Mesenchymal stem cell (in vitro differentiated cells and primary cell): ENCODE results near the gene ADA.

Experiments used
- DNase-seq: peaks from one replicate; pipeline ENCODE4 v3.0.0-alpha.2; 2013
- H2AFZ ChIP-seq: one replicate; pipeline ENCODE4 v1.6.1; 2013; ENCODE audit warnings: low read depth, mild to moderate bottlenecking, control low read depth, inconsistent platforms, low read length, moderate library complexity
- H2AK5ac ChIP-seq: 2 replicates; pipeline ENCODE4 v1.6.1; 2013; ENCODE audit warnings: low read length, moderate library complexity, mild to moderate bottlenecking, inconsistent platforms; ENCODE audit not compliant: severe bottlenecking
- H2BK120ac ChIP-seq: one replicate; pipeline ENCODE4 v1.6.1; 2013; ENCODE audit warnings: low read depth, mild to moderate bottlenecking, inconsistent platforms, low read length, moderate library complexity
- H2BK12ac ChIP-seq, 2 experiments: one replicate each; pipeline ENCODE4 v1.6.1; 2013; ENCODE audit warnings: inconsistent platforms in 2 of 2, low read length in 2 of 2, mild to moderate bottlenecking in 2 of 2, moderate library complexity in 2 of 2, control low read depth in 1 of 2
- H2BK15ac ChIP-seq: one replicate; pipeline ENCODE4 v1.6.1; 2013; ENCODE audit warnings: mild to moderate bottlenecking, low read depth, inconsistent platforms; ENCODE audit not compliant: poor library complexity, severe bottlenecking
- H2BK5ac ChIP-seq: 2 replicates; pipeline ENCODE4 v1.6.1; 2013; ENCODE audit warnings: low read depth, mild to moderate bottlenecking, low read length, control low read depth, inconsistent platforms; ENCODE audit not compliant: poor library complexity, severe bottlenecking
- H3K14ac ChIP-seq, 2 experiments: one replicate each; pipeline ENCODE4 v1.6.1; 2013; ENCODE audit warnings: inconsistent platforms in 2 of 2, low read length in 2 of 2, control low read depth in 1 of 2, mild to moderate bottlenecking in 1 of 2, moderate library complexity in 1 of 2
- H3K18ac ChIP-seq, 2 experiments: one replicate each; pipeline ENCODE4 v1.6.1; 2013; ENCODE audit warnings: inconsistent platforms in 2 of 2, low read length in 2 of 2, control low read depth in 1 of 2, low read depth in 1 of 2, mild to moderate bottlenecking in 1 of 2
- H3K23ac ChIP-seq, 2 experiments: one replicate each; pipeline ENCODE4 v1.6.1; 2013; ENCODE audit warnings: inconsistent platforms in 2 of 2, low read length in 2 of 2, mild to moderate bottlenecking in 2 of 2, moderate library complexity in 2 of 2, control low read depth in 1 of 2
- H3K27ac ChIP-seq: 2 replicates; pipeline ENCODE4 v1.5.1; 2013; ENCODE audit warnings: mild to moderate bottlenecking, moderate library complexity, low read length, control low read depth, inconsistent platforms; ENCODE audit not compliant: poor library complexity, severe bottlenecking
- H3K27me3 ChIP-seq, 2 experiments: 2 replicates each; pipeline versions ENCODE4 v1.6.1 to v1.7.0; 2013; ENCODE audit warnings: low read length in 2 of 2, mild to moderate bottlenecking in 2 of 2, moderate library complexity in 2 of 2, control low read depth in 1 of 2, inconsistent platforms in 1 of 2; ENCODE audit not compliant: control insufficient read depth in 1 of 2, insufficient read depth in 1 of 2
- H3K36me3 ChIP-seq, 2 experiments: 2 replicates each; pipeline versions ENCODE4 v1.6.1 to v1.7.0; 2013; ENCODE audit warnings: low read length in 2 of 2, control low read depth in 1 of 2, inconsistent platforms in 1 of 2, low read depth in 1 of 2, mild to moderate bottlenecking in 1 of 2; ENCODE audit not compliant: insufficient read depth in 2 of 2, control insufficient read depth in 1 of 2
- H3K4ac ChIP-seq, 2 experiments: one replicate each; pipeline ENCODE4 v1.6.1; 2013; ENCODE audit warnings: inconsistent platforms in 2 of 2, low read length in 2 of 2, mild to moderate bottlenecking in 2 of 2, moderate library complexity in 2 of 2, control low read depth in 1 of 2, low read depth in 1 of 2
- H3K4me1 ChIP-seq: 2 replicates; pipeline ENCODE4 v1.6.1; 2013; ENCODE audit warnings: low read depth, low read length, control low read depth; ENCODE audit not compliant: control insufficient read depth, insufficient read depth
- H3K4me2 ChIP-seq: 2 replicates; pipeline ENCODE4 v1.6.1; 2013; ENCODE audit warnings: low read length, mild to moderate bottlenecking, inconsistent platforms; ENCODE audit not compliant: poor library complexity, severe bottlenecking
- H3K4me3 ChIP-seq, 2 experiments: 2 replicates each; pipeline versions ENCODE4 v1.5.1 to v1.7.0; 2013; ENCODE audit warnings: low read length in 2 of 2, mild to moderate bottlenecking in 2 of 2, control low read depth in 1 of 2, low read depth in 1 of 2; ENCODE audit not compliant: insufficient read depth in 1 of 2
- H3K79me1 ChIP-seq: replicated peaks from 2 replicates; pipeline ENCODE4 v1.6.1; 2013; ENCODE audit warnings: mild to moderate bottlenecking, control low read depth, low read length, inconsistent platforms; ENCODE audit not compliant: poor library complexity, severe bottlenecking
- H3K9ac ChIP-seq: 2 replicates; pipeline ENCODE4 v1.7.0; 2013; ENCODE audit warnings: mild to moderate bottlenecking, low read length, moderate library complexity
- H3K9me3 ChIP-seq: 2 replicates; pipeline ENCODE4 v1.7.0; 2013; ENCODE audit warnings: mild to moderate bottlenecking, low read length; ENCODE audit not compliant: control insufficient read depth
- H4K8ac ChIP-seq: one replicate; pipeline ENCODE4 v1.6.1; 2013; ENCODE audit warnings: inconsistent platforms, mild to moderate bottlenecking, low read length, moderate library complexity
- H4K91ac ChIP-seq: one replicate; pipeline ENCODE4 v1.6.1; 2013; ENCODE audit warnings: mild to moderate bottlenecking, low read length, inconsistent platforms
- WGBS: methylation state at CpG from one replicate; pipeline ENCODE4 v1.1.7; 2013; ENCODE audit warnings: mixed read lengths; 5-methylcytosine and 5-hydroxymethylcytosine counted together

ADA gene

DNA sequence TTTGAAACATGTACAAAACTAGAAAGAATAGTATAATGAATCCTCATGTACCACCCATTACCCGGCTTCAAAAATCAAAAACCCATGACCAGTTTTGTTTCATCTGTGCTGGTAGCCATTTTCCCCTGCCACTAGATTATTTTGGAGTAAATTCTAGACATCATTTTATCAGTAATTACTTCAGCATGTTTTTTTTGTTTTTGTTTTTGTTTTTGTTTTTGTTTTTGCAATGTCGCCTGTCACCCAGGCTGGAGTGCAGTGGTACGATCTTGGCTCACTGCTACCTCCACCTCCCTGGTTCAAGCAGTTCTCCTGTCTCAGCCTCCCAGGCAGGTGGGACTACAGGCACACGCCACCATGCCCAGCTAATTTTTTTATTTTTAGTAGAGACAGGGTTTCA lies 77.1 kb downstream of the ADA start:
- Histone ChIP-seq H3K36me3 (no peaks in the 10 kb centered on the region), H3K4me1 (peaks cover 8% of the 10 kb centered on the region), H3K4me2 (no peak overlapping the region), H4K91ac (no peak overlapping the region), H2BK120ac (no peak overlapping the region), H4K8ac (no peak overlapping the region), H2BK5ac (no peak overlapping the region), H3K9ac (peak overlapping the region; percentile 92), H3K79me1 (peaks cover 11% of the 10 kb centered on the region), H3K9me3 (no peaks in the 10 kb centered on the region), H3K4ac (no peak overlapping the region), H2AFZ (no peak overlapping the region), H2BK12ac (no peak overlapping the region), H3K23ac (no peak overlapping the region), H3K14ac (no peak overlapping the region), H3K27me3 (no peaks in the 10 kb centered on the region), H2BK15ac (no peak overlapping the region), H2AK5ac (no peak overlapping the region), H3K18ac (no peak overlapping the region), H3K27ac (no peak overlapping the region), H3K4me3 (no peak overlapping the region)
- WGBS = 98% methylated on average over 3 of the region's 4 CpGs
- no peak for DNase-seq

DNA sequence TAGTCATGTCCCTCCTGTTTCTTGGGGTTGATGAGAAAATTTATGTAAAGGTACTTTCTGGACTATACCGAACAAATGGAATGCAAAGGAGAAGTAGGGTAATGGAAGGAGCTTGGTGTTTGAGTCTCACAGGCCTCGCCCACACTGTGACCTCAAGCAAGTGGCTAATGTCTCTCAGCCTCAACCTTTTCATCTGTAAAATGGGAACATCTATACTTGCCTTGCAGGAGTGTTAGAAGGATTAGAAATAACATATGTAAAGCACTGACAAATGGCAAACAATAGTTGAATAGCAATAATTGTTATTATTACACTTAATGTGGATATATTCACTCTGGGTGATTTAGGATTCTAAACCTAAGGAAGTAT lies 78.0 kb downstream of the ADA start:
- Histone ChIP-seq H3K9ac (peak overlapping the region; percentile 92), H3K18ac (peak overlapping the region in 1 of 2 experiments; percentile 81), H3K23ac (no peak overlapping the region), H2BK12ac (peak overlapping the region in 1 of 2 experiments; percentile 98), H2AK5ac (no peak overlapping the region), H2BK15ac (no peak overlapping the region), H2BK120ac (no peak overlapping the region), H3K14ac (no peak overlapping the region), H3K79me1 (peaks cover 11% of the 10 kb centered on the region), H2BK5ac (no peak overlapping the region), H3K9me3 (no peaks in the 10 kb centered on the region), H4K8ac (no peak overlapping the region), H2AFZ (no peak overlapping the region), H3K4me1 (peaks cover 8% of the 10 kb centered on the region), H3K27ac (peak overlapping the region; percentile 9), H3K36me3 (no peaks in the 10 kb centered on the region), H3K4ac (no peak overlapping the region), H3K4me2 (no peak overlapping the region), H4K91ac (no peak overlapping the region), H3K27me3 (no peaks in the 10 kb centered on the region), H3K4me3 (peak overlapping the region in 1 of 2 experiments; percentile 46)
- no peak for DNase-seq
- 77% methylated on average over 2 of the region's 2 CpGs for WGBS

DNA sequence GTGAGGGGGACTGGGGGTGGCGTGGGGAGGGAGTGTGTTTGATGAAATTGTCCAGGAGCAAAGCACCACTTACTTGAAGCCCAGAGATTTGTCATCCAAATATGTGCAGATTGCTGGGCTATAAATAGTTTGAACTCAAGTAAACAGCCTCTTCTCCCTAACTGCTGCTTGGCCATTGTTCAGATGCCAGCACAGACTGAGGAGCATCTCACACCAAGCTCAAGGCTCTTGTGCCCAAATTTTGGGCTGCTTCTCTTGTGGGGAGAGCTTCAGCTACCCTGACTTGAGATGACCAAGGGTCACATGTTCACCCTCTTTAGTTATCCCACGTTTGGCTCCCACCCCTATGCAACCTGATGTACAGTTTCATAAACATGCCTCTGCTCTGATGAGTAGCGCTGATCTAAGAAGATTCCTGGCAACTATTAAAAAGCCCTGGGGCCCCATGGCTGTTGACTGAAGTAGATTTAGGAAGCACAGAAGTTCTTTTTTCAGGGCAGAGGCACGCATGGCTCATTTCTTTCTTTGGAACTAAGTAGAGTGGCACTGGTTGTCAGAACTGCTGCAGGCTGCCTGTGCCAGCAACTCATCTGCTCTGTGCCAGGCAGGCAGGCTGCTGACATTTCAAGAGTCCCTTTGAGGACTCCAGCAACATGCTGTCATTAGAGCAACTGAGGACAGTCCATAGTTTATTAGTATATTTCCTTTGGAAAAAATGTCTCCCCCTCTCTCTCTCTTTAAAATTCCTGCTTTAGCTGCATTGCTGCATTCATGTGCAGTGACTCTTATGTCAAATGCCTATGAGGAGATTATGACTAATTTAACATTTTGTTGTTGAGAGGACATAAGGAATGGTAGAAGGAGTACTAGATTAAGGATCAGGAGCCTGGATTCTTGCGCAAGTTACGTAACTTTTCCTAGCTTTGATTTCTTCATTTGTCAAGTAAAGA lies 78.7 kb downstream of the ADA start:
- Histone ChIP-seq H2AFZ (no peak overlapping the region), H3K79me1 (peaks cover 12% of the 10 kb centered on the region), H3K4me2 (peak overlapping the region; percentile 23), H2BK120ac (no peak overlapping the region), H3K4me1 (peaks cover 8% of the 10 kb centered on the region), H3K9me3 (no peaks in the 10 kb centered on the region), H3K9ac (peak overlapping the region; percentile 92), H3K27me3 (no peaks in the 10 kb centered on the region), H2BK15ac (no peak overlapping the region), H3K4ac (peak overlapping the region in 1 of 2 experiments; percentile 92), H3K18ac (peak overlapping the region; percentile 79 to 96), H3K23ac (no peak overlapping the region), H3K36me3 (no peaks in the 10 kb centered on the region), H4K8ac (peak overlapping the region; percentile 66), H3K4me3 (peak overlapping the region in 1 of 2 experiments; percentile 46), H2BK12ac (peak overlapping the region in 1 of 2 experiments; percentile 98), H2BK5ac (peak overlapping the region; percentile 15), H3K14ac (no peak overlapping the region), H2AK5ac (no peak overlapping the region), H3K27ac (peak overlapping the region; percentile 88), H4K91ac (no peak overlapping the region)
- DNase-seq = peak; percentile 91
- WGBS = 11% methylated on average over 6 of the region's 6 CpGs

DNA sequence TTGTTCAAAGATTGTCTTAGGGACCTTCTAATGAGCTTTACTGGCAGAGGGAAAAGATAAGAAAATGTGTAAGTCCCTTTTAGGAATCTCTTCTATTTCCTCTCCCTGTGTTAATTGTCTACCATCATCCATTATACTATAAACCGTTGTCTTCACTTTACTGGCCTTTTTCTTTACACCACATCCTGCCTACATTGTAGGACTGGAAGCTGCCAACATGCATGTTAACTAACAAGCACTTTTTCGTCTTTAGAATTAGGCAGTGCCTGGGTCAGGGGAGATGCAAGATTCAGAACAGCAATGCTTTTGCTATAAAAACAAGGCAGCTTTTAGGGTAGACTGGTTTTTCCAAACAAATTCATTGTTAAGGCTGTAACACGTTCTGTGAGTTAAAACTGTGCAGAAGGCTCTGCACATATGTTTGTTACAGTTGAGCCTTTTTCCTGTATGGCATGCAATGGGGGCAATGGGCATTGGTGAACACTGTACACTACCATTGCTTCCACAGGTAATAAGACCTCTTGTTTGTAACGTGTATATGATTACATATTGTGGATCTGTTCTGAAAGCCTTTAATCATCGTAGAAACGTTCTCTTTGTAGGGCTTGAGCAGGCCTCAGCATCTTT lies 80.0 kb downstream of the ADA start:
- Histone ChIP-seq H2BK5ac (no peak overlapping the region), H2BK120ac (peak overlapping the region; percentile 71), H3K4ac (no peak overlapping the region), H4K8ac (no peak overlapping the region), H3K79me1 (peaks cover 13% of the 10 kb centered on the region), H3K27ac (no peak overlapping the region), H3K9ac (peak overlapping the region; percentile 92), H3K23ac (no peak overlapping the region), H4K91ac (no peak overlapping the region), H3K36me3 (no peaks in the 10 kb centered on the region), H2BK15ac (no peak overlapping the region), H3K14ac (no peak overlapping the region), H3K4me1 (peaks cover 8% of the 10 kb centered on the region), H2AK5ac (no peak overlapping the region), H3K4me3 (no peak overlapping the region), H3K27me3 (no peaks in the 10 kb centered on the region), H3K9me3 (no peaks in the 10 kb centered on the region), H2AFZ (no peak overlapping the region), H3K4me2 (no peak overlapping the region), H3K18ac (peak overlapping the region; percentile 52 to 71), H2BK12ac (peak overlapping the region; percentile 45 to 69)
- DNase-seq = peak; percentile 24
- 50% methylated on average over 6 of the region's 6 CpGs for WGBS
